HFF-Myc (cell line): Measurements from ENCODE around the gene TDRD1.

Experiments
- DNase-seq: peaks from one replicate; pipeline ENCODE4 v3.0.0-alpha.2; 2011; ENCODE audit warnings: low read depth; ENCODE audit errors: extremely low read depth
- H3K4me3 ChIP-seq: replicated peaks from 2 replicates; pipeline ENCODE4 v1.5.1; 2011; ENCODE audit warnings: low read depth, mild to moderate bottlenecking, control low read depth, low read length
- TF ChIP-seq, protein P1 (sequence below): IDR thresholded peaks from 2 replicates; pipeline ENCODE4 v1.5.1; 2012; ENCODE audit warnings: mild to moderate bottlenecking, low read depth, low read length, control low read depth; ENCODE audit errors: missing control alignments

TDRD1 gene

GRCh38 chr10:114256008-114256765, 77.0 kb downstream of the TDRD1 start:
- TF ChIP-seq, protein P1, sequence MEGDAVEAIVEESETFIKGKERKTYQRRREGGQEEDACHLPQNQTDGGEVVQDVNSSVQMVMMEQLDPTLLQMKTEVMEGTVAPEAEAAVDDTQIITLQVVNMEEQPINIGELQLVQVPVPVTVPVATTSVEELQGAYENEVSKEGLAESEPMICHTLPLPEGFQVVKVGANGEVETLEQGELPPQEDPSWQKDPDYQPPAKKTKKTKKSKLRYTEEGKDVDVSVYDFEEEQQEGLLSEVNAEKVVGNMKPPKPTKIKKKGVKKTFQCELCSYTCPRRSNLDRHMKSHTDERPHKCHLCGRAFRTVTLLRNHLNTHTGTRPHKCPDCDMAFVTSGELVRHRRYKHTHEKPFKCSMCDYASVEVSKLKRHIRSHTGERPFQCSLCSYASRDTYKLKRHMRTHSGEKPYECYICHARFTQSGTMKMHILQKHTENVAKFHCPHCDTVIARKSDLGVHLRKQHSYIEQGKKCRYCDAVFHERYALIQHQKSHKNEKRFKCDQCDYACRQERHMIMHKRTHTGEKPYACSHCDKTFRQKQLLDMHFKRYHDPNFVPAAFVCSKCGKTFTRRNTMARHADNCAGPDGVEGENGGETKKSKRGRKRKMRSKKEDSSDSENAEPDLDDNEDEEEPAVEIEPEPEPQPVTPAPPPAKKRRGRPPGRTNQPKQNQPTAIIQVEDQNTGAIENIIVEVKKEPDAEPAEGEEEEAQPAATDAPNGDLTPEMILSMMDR = no peak
- no peak overlapping the region for H3K4me3 ChIP-seq
- DNase-seq = no peak

DNA sequence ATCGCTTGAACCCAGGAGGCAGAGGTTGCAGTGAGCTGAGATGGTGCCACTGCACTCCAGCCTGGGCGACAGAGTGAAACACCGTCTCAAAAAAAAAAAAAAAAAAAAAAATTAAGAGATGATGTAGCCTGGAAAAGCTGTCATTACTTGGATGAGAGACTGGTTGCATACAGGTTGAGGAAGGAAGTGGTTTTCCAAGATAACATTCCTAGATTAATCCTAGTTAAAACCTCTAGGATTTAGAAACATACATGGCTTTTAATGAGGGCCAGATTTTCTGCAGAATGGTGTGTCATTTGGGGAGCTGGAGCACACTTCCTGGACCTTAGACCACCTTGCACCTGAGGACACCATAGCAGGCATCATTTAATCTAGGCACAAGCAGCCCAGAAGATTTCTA, 77.7 kb downstream of the TDRD1 start:
- DNase-seq = peak; percentile 51
- H3K4me3 ChIP-seq = no peak overlapping the region
- TF ChIP-seq, protein P1 = no peak

DNA sequence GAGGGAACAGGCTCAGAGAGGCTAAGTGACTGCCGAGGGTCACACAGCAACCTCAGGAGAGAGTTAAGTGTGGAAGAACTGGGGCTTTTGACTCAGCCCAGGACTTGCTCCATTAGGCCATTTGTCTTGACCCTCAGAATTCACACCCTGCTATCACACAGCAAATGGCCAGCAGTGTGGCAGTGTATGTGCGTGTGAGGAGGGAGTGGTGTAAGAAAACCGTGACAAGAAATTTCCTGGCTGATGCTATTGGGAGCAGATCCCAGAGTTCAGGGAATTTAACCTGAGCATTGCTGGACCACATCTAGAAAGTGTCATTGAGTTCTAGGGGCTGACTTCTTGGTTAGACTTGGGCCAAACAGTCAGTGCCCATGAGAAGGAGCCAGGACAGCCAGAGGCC, 78.3 kb downstream of the TDRD1 start:
- TF ChIP-seq, protein P1 = no peak
- no peak for DNase-seq
- H3K4me3 ChIP-seq = no peak overlapping the region

GRCh38 chr10:114258274-114258840, 79.2 kb downstream of the TDRD1 start:
- no peak overlapping the region for H3K4me3 ChIP-seq
- DNase-seq = no peak
- TF ChIP-seq, protein P1 = no peak

DNA sequence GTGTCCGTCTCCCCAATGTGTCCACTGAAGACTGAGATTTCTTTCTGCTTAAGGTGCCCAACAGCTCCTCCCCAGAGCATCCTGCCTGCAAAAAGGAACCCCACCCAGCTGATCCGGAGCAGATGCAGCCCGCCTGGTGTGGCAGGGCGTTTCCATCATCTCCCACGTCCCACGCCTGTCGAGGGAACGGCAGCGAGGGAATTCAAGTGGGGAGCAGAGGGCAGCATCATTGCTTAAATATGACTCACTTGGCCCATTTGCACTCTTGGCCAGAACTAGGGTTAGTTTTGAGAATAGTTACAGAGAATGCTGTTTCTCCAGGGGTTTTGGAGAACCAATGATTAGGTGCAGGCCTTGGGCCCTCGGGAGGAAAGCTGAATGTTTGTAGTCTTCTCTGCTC, 80.7 kb downstream of the TDRD1 start:
- TF ChIP-seq, protein P1 = no peak
- H3K4me3 ChIP-seq = no peak overlapping the region
- peak; percentile 45 for DNase-seq

DNA sequence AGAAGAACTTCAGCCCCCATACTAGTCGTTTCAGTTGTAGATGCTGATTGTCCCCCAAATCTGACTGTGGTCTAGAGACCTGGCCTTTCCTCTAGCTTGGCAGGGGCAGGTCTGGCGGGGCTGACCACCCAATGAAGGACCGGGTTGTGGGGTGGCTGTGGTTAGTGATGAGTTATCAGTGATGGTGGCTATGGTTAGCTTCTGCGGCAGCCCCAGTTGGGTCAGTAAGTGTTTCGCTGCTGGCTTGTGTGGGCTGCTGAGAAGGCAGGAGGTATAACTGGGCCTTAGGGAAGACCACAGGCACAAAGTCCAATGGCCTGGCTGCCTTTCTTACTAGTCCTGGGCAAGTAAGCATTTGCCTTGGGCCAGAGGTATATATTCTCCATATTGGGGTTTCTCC, 81.2 kb downstream of the TDRD1 start:
- no peak for DNase-seq
- TF ChIP-seq, protein P1 = no peak
- no peak overlapping the region for H3K4me3 ChIP-seq

GRCh38 chr10:114261076-114261475, 81.9 kb downstream of the TDRD1 start:
- no peak overlapping the region for H3K4me3 ChIP-seq
- TF ChIP-seq, protein P1 = no peak
- DNase-seq = peak; percentile 49
